ENCODE data around the gene IPO4.
A peak's percentile ranks its signal among the peaks of the same experiment; 100 is the strongest.

The IPO4 gene

DNA sequence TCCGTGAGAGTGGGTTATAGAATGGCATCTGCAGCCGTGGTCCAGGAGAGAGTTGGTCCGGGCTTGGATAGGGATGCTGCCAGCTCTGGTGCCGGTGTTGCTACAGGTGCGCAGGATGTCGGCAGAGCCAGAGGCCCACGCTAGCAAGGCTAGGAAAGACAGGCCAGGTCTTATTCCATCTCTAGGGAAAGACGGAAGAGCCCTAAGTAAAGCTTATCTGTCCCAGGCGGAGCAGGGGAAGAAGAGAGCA is 53.1 kb downstream of the IPO4 start:
- no peak for DNase-seq (ENCODE audit: low read depth)
- peak overlapping the region; percentile 49 for H3K4me3 ChIP-seq (ENCODE audit: low read depth, low read length)
- TF ChIP-seq MYC (IDR thresholded peaks at IDR 0.05; ENCODE audit: low read depth, low read length), result no peak
- TF ChIP-seq POLR2A (IDR thresholded peaks at IDR 0.05; ENCODE audit: extremely low read depth, insufficient read length), result no peak
- TF ChIP-seq, protein P1, sequence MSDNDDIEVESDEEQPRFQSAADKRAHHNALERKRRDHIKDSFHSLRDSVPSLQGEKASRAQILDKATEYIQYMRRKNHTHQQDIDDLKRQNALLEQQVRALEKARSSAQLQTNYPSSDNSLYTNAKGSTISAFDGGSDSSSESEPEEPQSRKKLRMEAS (IDR thresholded peaks at IDR 0.05; ENCODE audit: low read depth, low read length), result no peak
- TF ChIP-seq, protein P2, sequence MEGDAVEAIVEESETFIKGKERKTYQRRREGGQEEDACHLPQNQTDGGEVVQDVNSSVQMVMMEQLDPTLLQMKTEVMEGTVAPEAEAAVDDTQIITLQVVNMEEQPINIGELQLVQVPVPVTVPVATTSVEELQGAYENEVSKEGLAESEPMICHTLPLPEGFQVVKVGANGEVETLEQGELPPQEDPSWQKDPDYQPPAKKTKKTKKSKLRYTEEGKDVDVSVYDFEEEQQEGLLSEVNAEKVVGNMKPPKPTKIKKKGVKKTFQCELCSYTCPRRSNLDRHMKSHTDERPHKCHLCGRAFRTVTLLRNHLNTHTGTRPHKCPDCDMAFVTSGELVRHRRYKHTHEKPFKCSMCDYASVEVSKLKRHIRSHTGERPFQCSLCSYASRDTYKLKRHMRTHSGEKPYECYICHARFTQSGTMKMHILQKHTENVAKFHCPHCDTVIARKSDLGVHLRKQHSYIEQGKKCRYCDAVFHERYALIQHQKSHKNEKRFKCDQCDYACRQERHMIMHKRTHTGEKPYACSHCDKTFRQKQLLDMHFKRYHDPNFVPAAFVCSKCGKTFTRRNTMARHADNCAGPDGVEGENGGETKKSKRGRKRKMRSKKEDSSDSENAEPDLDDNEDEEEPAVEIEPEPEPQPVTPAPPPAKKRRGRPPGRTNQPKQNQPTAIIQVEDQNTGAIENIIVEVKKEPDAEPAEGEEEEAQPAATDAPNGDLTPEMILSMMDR (IDR thresholded peaks at IDR 0.05; ENCODE audit: low read depth, low read length), result no peak

DNA sequence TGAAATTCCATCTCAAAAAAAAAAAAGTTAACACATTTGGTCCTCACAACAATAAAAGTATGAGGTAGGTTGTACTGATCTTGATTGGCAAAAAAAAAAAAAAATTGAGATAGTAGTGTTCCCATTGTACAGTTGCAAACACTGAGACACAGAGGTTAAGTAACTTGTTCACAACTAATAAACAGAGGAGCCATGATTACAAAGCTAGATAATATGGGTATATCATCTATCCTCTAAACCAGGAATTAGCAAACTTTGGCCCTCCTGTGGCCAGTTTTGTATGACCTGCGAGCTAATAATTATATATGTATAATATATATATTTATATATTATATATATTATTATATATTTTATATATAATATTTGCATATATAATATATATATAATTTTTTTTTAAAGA is 54.9 kb downstream of the IPO4 start:
- TF ChIP-seq, protein P2 (IDR thresholded peaks at IDR 0.05; ENCODE audit: low read depth, low read length), result no peak
- TF ChIP-seq, protein P1 (IDR thresholded peaks at IDR 0.05; ENCODE audit: low read depth, low read length), result no peak
- TF ChIP-seq MYC (IDR thresholded peaks at IDR 0.05; ENCODE audit: low read depth, low read length) (no peak), POLR2A (IDR thresholded peaks at IDR 0.05; ENCODE audit: extremely low read depth, insufficient read length) (no peak)
- no peak for DNase-seq (ENCODE audit: low read depth)
- H3K4me3 ChIP-seq (ENCODE audit: low read depth, low read length), result no peak overlapping the region

DNA sequence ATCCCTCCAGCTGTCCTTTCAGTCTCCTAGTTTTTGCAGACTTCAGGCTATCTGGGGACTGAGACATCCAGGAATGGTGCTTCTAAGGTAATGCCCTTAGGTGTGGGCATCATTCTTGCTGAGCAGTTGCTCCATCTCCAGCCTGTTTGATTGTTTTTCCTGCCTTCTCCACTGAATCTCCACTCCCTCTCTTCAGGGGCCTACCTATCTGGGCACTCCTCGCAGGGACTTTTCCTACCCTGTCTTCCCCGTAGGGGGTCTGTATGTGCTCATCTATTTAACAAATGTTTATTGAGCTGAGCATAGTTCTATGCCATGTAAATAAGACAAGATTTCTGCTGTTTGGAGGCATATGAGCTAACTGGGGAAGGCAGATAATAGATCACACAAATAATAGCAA is 55.6 kb downstream of the IPO4 start:
- no peak overlapping the region for H3K4me3 ChIP-seq (ENCODE audit: low read depth, low read length)
- TF ChIP-seq, protein P1 (IDR thresholded peaks at IDR 0.05; ENCODE audit: low read depth, low read length), result no peak
- TF ChIP-seq POLR2A (IDR thresholded peaks at IDR 0.05; ENCODE audit: extremely low read depth, insufficient read length) (no peak), MYC (IDR thresholded peaks at IDR 0.05; ENCODE audit: low read depth, low read length) (no peak)
- TF ChIP-seq, protein P2 (IDR thresholded peaks at IDR 0.05; ENCODE audit: low read depth, low read length), result no peak
- DNase-seq (ENCODE audit: low read depth), result no peak

DNA sequence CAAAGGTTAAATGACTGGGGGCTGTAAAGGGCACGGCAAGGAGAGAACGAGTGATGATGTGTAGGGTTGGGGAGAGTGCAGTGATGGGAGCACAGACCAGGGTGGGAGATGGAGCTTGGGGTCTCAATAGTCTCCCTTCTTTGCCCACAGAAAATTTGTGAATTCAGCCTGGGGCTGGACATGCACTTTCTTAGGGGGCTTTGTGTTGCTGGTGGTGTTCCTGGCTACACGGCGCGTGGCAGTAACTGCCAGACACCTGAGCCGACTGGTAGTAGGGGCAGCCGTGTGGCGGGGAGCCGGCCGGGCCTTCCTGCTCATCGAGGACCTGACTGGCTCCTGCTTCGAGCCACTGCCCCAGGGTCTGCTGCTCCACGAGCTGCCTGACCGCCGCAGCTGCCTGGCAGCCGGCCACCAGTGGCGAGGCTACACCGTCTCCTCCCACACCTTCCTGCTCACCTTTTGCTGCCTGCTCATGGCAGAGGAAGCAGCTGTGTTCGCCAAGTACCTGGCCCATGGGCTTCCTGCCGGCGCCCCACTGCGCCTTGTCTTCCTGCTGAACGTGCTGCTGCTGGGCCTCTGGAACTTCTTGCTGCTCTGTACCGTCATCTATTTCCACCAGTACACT is 56.4 kb downstream of the IPO4 start:
- no peak for DNase-seq (ENCODE audit: low read depth)
- H3K4me3 ChIP-seq (ENCODE audit: low read depth, low read length), result no peak overlapping the region
- TF ChIP-seq, protein P1 (IDR thresholded peaks at IDR 0.05; ENCODE audit: low read depth, low read length), result no peak
- TF ChIP-seq MYC (IDR thresholded peaks at IDR 0.05; ENCODE audit: low read depth, low read length), result no peak

DNA sequence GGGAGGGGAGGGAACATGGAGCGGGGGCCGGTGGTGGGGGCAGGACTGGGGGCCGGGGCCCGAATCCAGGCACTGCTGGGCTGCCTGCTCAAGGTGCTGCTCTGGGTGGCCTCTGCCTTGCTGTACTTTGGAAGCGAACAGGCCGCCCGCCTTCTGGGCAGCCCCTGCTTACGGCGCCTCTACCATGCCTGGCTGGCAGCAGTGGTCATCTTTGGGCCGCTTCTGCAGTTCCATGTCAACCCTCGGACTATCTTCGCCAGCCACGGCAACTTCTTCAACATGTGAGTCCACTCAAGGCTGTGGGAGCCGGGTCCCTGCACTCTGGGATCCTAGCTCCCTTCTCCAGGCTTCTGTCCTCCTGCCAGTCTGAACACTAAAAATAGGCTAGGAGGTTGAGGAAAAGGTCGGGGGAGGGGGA is 57.1 kb downstream of the IPO4 start:
- TF ChIP-seq, protein P1 (IDR thresholded peaks at IDR 0.05; ENCODE audit: low read depth, low read length), result no peak
- DNase-seq (ENCODE audit: low read depth), result no peak
- no peak overlapping the region for H3K4me3 ChIP-seq (ENCODE audit: low read depth, low read length)

DNA sequence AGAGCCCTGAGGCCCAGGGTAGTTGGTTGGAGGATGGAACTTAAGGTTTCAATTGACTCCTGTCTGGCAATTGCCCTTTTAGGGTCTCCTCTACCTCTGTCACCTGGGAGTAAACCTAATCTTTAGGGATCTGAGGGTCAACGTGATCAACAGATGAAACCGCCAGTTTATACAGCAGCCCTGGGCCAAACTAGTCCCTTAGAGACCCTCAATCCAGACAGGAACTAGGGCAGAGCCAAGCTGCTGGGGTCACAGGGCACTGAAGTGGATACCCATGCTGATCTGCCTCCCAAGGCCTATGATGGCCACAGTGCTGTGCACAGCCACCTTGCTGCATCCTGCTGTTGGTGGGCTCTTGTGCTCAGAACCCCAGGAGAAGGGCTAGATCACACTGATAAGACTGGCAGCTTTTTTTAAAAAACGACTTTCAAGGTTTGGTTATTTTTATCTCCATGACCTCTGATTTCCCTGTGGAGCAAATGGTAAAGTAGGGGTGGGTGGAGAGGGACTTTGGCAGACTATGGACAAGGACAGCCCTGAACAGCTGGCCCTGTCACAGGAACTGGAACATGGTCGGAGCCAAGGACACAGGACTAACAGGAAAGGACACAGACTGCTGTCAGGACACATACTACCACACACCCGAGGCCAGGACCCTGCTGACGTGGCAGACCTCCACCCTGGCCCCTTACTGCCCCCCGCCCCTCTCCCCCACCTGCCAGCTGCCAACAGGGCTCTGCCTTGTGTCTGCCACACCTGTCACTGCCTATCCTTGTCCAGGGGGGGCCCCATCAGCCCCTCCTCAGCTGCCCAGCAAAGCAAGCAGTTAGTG is 57.7 kb downstream of the IPO4 start:
- TF ChIP-seq, protein P1 (IDR thresholded peaks at IDR 0.05; ENCODE audit: low read depth, low read length), result no peak
- no peak for TF ChIP-seq MYC (IDR thresholded peaks at IDR 0.05; ENCODE audit: low read depth, low read length)
- TF ChIP-seq, protein P2 (IDR thresholded peaks at IDR 0.05; ENCODE audit: low read depth, low read length), result no peak
- no peak overlapping the region for H3K4me3 ChIP-seq (ENCODE audit: low read depth, low read length)
- DNase-seq (ENCODE audit: low read depth), result no peak

All from NB4 (cell line).